ENCODE measurements around the gene SECISBP2. TPM values are rescaled to one million over a fixed set of nuclear protein-coding genes. Genes with fewer than 3 reads are reported as not detected.

The SECISBP2 gene
- total and polyA plus RNA-seq, 2 experiments from 2014 or later = 30.6 to 43.8 TPM

GRCh38 chr9:89380437-89381307 lies 62.4 kb downstream of the SECISBP2 start:
- Histone ChIP-seq H3K9me3 (ENCODE audit: low read depth) (no peaks in the 10 kb centered on the region), H4K20me1 (ENCODE audit: insufficient read depth, poor library complexity, severe bottlenecking) (no peaks in the 10 kb centered on the region), H3K9me2 (replicated peaks; ENCODE audit: insufficient read depth) (no peaks in the 10 kb centered on the region), H3K4me2 (no peak overlapping the region), H3K79me2 (no peaks in the 10 kb centered on the region), H3K27ac (no peak overlapping the region), H3K36me3 (replicated peaks; ENCODE audit: insufficient read depth, low read depth) (no peaks in the 10 kb centered on the region), H3K4me3 (no peak overlapping the region), H3K27me3 (no peaks in the 10 kb centered on the region), H3K4me1 (ENCODE audit: insufficient read depth) (no peaks in the 10 kb centered on the region), H2AFZ (no peak overlapping the region)
- TF ChIP-seq EZH2phosphoT487 (IDR thresholded peaks at IDR 0.05; ENCODE audit: low read depth, severe bottlenecking, unreplicated experiment) (no peak), EZH2 (IDR thresholded peaks at IDR 0.05; ENCODE audit: borderline replicate concordance) (no peak), CTCF (IDR thresholded peaks at IDR 0.05; ENCODE audit: poor library complexity) (no peak)
- 94% methylated on average over 26 of the region's 26 CpGs for WGBS (ENCODE audit: low lambda C conversion rate, missing lambda C conversion rate)
- no peak for DNase-seq (ENCODE audit: low spot score)

- H2AFZ ChIP-seq = no peak overlapping the region
- H3K36me3 ChIP-seq (replicated peaks; ENCODE audit: insufficient read depth, low read depth) = no peaks in the 10 kb centered on the region
- no peak for DNase-seq (ENCODE audit: low spot score)
- no peaks in the 10 kb centered on the region for H3K4me1 ChIP-seq (ENCODE audit: insufficient read depth)
- no peak overlapping the region for H3K27ac ChIP-seq
- WGBS (ENCODE audit: low lambda C conversion rate, missing lambda C conversion rate) = 97% methylated on average over 4 of the region's 4 CpGs
- H3K79me2 ChIP-seq = no peaks in the 10 kb centered on the region
- H3K27me3 ChIP-seq = no peaks in the 10 kb centered on the region
- no peak overlapping the region for H3K4me2 ChIP-seq
- no peaks in the 10 kb centered on the region for H3K9me2 ChIP-seq (replicated peaks; ENCODE audit: insufficient read depth)
- no peaks in the 10 kb centered on the region for H4K20me1 ChIP-seq (ENCODE audit: insufficient read depth, poor library complexity, severe bottlenecking)
- TF ChIP-seq EZH2 (IDR thresholded peaks at IDR 0.05; ENCODE audit: borderline replicate concordance) = no peak
- TF ChIP-seq EZH2phosphoT487 (IDR thresholded peaks at IDR 0.05; ENCODE audit: low read depth, severe bottlenecking, unreplicated experiment) = no peak
- no peak for TF ChIP-seq CTCF (IDR thresholded peaks at IDR 0.05; ENCODE audit: poor library complexity)
- no peak overlapping the region for H3K4me3 ChIP-seq
- no peaks in the 10 kb centered on the region for H3K9me3 ChIP-seq (ENCODE audit: low read depth)
Observed at GRCh38 chr9:89381308-89381609, 63.0 kb downstream of the SECISBP2 start.

GRCh38 chr9:89382026-89382986 lies 64.0 kb downstream of the SECISBP2 start:
- Histone ChIP-seq H3K79me2 (no peaks in the 10 kb centered on the region), H3K4me2 (no peak overlapping the region), H3K27ac (no peak overlapping the region), H3K4me3 (no peak overlapping the region), H3K27me3 (no peaks in the 10 kb centered on the region), H4K20me1 (ENCODE audit: insufficient read depth, poor library complexity, severe bottlenecking) (no peaks in the 10 kb centered on the region), H3K4me1 (ENCODE audit: insufficient read depth) (no peaks in the 10 kb centered on the region), H3K9me2 (replicated peaks; ENCODE audit: insufficient read depth) (no peaks in the 10 kb centered on the region), H3K36me3 (replicated peaks; ENCODE audit: insufficient read depth, low read depth) (no peaks in the 10 kb centered on the region), H2AFZ (no peak overlapping the region), H3K9me3 (ENCODE audit: low read depth) (no peaks in the 10 kb centered on the region)
- DNase-seq (ENCODE audit: low spot score) = no peak
- WGBS (ENCODE audit: low lambda C conversion rate, missing lambda C conversion rate) = 95% methylated on average over 27 of the region's 27 CpGs
- TF ChIP-seq CTCF (IDR thresholded peaks at IDR 0.05; ENCODE audit: poor library complexity) (no peak), EZH2 (IDR thresholded peaks at IDR 0.05; ENCODE audit: borderline replicate concordance) (no peak), EZH2phosphoT487 (IDR thresholded peaks at IDR 0.05; ENCODE audit: low read depth, severe bottlenecking, unreplicated experiment) (no peak)
